ENCODE results near the gene CALCOCO2.
"Not testable (repeated sequence)": the region's sequence is repeated elsewhere in the genome, so short reads cannot be mapped to it uniquely, and the experiment has no call there.

The CALCOCO2 gene

GRCh38 chr17:48816438-48816773, 14.4 kb upstream of the CALCOCO2 start:
- TF ChIP-seq CTCF (IDR thresholded peaks at IDR 0.05; ENCODE audit: extremely low read depth, missing control alignments) = no peak
- no peak for DNase-seq (ENCODE audit: low spot score)

GRCh38 chr17:48816774-48817590, 13.9 kb upstream of the CALCOCO2 start, which contains the start of gene TTLL6:
TTLL6 (minus strand) TSS chr17:48817229; CDS start chr17:48817072, 157 bp downstream.
- no peak for TF ChIP-seq CTCF (IDR thresholded peaks at IDR 0.05; ENCODE audit: extremely low read depth, missing control alignments)

GRCh38 chr17:48818361-48818841, 12.4 kb upstream of the CALCOCO2 start:
- no peak for TF ChIP-seq CTCF (IDR thresholded peaks at IDR 0.05; ENCODE audit: extremely low read depth, missing control alignments)
- DNase-seq (ENCODE audit: low spot score) = no peak

More at GRCh38 chr17:48816774-48817590, 13.9 kb upstream of the CALCOCO2 start, which contains the start of gene TTLL6:
- peak; percentile 83 for DNase-seq (ENCODE audit: low spot score)

- no peak for DNase-seq (ENCODE audit: low spot score)
- no peak for TF ChIP-seq CTCF (IDR thresholded peaks at IDR 0.05; ENCODE audit: extremely low read depth, missing control alignments)
These were observed 11.4 kb upstream of the CALCOCO2 start for GRCh38 chr17:48819466-48819865.

- not testable (repeated sequence) for DNase-seq (ENCODE audit: low spot score)
These were observed 9.9 kb upstream of the CALCOCO2 start for GRCh38 chr17:48820936-48821335.

GRCh38 chr17:48825446-48826381, 5.1 kb upstream of the CALCOCO2 start:
- TF ChIP-seq CTCF (IDR thresholded peaks at IDR 0.05; ENCODE audit: extremely low read depth, missing control alignments) = no peak
- no peak for DNase-seq (ENCODE audit: low spot score)

- TF ChIP-seq CTCF (IDR thresholded peaks at IDR 0.05; ENCODE audit: extremely low read depth, missing control alignments) = no peak
- no peak for DNase-seq (ENCODE audit: low spot score)
These were observed 681 bp downstream of the CALCOCO2 start for GRCh38 chr17:48831549-48831883.
